Measurements from ENCODE around the gene BNIP5.
"Not testable (repeated sequence)": the region's sequence is repeated elsewhere in the genome, so short reads cannot be mapped to it uniquely, and the experiment has no call there.

BNIP5 gene

DNA sequence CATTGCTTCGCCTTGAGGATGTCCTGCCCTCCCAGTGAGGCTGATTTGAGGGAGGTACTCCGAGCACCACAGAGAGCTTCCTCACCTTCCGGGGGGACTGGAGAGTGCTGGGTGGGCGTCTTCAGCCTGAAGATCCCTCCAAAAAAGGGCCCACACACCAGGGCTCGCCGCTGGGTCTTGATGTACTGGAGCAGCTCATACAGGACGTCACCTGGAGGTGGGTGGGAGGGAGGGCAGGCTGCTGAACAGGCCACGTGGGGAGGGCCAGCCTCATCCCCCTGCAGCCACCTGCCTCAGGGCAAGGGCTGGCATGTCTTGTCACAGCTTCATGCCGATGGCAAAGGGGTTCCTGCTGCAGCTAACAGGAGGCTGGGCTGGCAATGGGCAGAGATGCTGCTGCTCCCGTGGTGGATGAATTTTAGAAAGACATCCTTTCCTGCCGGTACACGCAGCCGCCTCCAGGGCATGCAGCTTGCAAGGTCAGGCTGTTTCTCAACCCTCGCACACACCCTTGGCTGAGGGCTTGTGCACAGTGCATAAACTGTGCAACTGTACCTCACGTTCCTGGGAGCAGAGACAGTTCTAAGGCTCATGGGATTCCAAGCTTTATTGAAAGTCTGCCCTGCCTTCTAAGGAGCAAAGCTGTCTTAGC, 36.8 kb upstream of the BNIP5 start:
- ATAC-seq (ENCODE audit: low read depth) (no peak), DNase-seq (ENCODE audit: low spot score in 2 of 2) (no peak)
- peaks cover 2% of the 10 kb centered on the region for H3K4me1 Mint-ChIP-seq
- no peaks in the 10 kb centered on the region for H3K9me3 Mint-ChIP-seq
- H3K27ac Mint-ChIP-seq = no peak overlapping the region
- peaks cover 3% of the 10 kb centered on the region for H3K27me3 Mint-ChIP-seq
- H3K36me3 Mint-ChIP-seq = no peaks in the 10 kb centered on the region
- H3K4me3 Mint-ChIP-seq = no peak overlapping the region

DNA sequence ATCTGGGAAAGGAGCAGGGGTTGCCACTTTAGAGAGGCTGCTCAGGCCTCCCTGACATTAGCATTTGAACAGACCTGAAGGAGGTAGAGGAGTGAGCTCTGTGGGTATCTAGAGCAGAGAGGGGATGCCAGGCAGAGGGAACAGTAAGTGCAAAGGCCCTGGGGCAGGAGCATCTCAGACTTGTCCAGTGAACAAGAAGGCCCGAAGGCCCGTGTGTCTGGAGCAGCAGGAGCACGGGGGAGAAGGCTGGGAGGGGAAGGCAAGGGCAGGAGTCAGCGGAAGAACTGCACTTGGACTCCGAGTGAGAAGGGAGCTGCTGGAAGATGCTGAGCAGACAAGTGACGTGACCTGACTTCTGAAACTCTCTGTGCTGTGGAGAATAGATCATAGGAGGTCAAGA, 35.4 kb upstream of the BNIP5 start:
- H3K4me1 Mint-ChIP-seq = no peaks in the 10 kb centered on the region
- no peak overlapping the region for H3K4me3 Mint-ChIP-seq
- ATAC-seq (ENCODE audit: low read depth) (no peak), DNase-seq (ENCODE audit: low spot score in 2 of 2) (no peak)
- H3K9me3 Mint-ChIP-seq = no peaks in the 10 kb centered on the region
- H3K36me3 Mint-ChIP-seq = no peaks in the 10 kb centered on the region
- peaks cover 3% of the 10 kb centered on the region for H3K27me3 Mint-ChIP-seq
- no peak overlapping the region for H3K27ac Mint-ChIP-seq

DNA sequence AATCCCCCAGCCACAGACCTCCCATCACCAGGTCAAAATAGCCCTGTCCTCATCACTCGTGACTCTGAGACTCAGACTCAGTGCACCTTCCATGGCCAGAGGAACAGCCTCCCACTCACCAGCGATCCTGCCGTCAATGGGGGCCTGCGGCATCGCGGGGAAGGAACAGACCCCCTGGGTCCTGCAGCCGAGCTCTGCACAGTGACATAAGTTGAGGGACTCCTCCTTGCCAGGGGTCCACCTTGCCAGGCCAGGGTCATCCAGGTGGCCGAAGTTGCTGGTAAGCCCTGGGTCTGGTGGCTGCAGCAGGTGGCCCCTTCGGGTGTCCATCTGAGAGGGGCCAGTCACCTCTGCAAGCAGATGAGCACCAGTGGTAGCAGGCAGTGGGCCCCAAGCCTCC, 34.5 kb upstream of the BNIP5 start:
- Mint-ChIP-seq H3K4me3 (no peak overlapping the region), H3K27me3 (peaks cover 3% of the 10 kb centered on the region), H3K9me3 (no peaks in the 10 kb centered on the region), H3K36me3 (no peaks in the 10 kb centered on the region), H3K27ac (no peak overlapping the region), H3K4me1 (peaks cover 5% of the 10 kb centered on the region)
- ATAC-seq (ENCODE audit: low read depth) (no peak), DNase-seq (ENCODE audit: low spot score in 2 of 2) (no peak)

- no peak overlapping the region for H3K4me3 Mint-ChIP-seq
- H3K27ac Mint-ChIP-seq = no peak overlapping the region
- H3K27me3 Mint-ChIP-seq = peaks cover 3% of the 10 kb centered on the region
- no peaks in the 10 kb centered on the region for H3K9me3 Mint-ChIP-seq
- no peaks in the 10 kb centered on the region for H3K36me3 Mint-ChIP-seq
- H3K4me1 Mint-ChIP-seq = peaks cover 5% of the 10 kb centered on the region
- DNase-seq (ENCODE audit: low spot score in 2 of 2) (no peak), ATAC-seq (ENCODE audit: low read depth) (no peak)
These were observed 34.0 kb upstream of the BNIP5 start for GRCh38 chr6:36370638-36371037.

DNA sequence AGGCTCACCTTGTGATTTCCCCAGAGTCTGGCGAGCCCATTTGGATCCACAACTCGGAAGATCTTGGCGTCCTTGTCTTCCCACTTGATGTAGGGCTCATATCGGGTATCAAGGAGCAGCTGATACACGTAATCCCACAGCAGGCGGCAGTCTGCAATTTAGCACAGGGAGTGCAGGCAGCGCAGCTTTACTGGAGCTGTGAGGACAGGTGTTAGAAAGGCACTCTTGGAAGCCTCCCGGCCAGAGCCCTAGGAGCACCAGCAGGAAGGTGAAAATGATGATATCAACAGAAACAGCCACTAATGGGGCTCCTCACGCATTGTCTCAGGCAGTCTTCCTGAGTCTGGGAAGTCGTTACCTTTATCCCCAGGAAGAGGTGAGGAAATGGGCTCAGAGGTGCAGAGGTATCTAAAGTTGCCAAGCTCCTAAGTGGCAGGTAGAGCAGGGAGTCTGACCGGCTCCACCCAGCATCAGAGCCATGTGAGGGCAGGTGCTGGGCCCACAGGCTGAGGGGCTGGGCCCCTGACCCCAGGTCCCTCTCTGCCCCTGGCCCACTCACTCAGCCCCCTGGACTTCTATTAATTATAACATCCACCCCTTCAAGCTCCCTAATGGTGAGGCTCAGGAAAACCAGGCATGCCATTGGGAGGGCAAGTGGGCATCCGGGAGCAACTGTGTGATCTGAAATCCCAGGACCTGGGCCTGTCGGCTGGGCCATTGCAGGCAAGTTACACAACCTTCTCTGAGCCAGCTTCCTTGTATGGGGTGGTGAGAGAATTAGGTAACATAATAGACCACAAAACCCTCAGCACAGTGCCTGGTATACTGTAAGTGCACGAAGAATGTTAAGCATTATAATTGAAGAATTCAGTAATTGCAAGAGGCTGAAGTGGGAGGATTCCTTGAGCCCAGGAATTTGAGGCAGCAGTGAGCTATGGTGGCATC, 32.5 kb upstream of the BNIP5 start:
- DNase-seq (ENCODE audit: low spot score in 2 of 2) (no peak), ATAC-seq (ENCODE audit: low read depth) (no peak)
- Mint-ChIP-seq H3K27ac (no peak overlapping the region), H3K27me3 (peaks cover 3% of the 10 kb centered on the region), H3K4me3 (no peak overlapping the region), H3K36me3 (no peaks in the 10 kb centered on the region), H3K4me1 (peaks cover 15% of the 10 kb centered on the region), H3K9me3 (no peaks in the 10 kb centered on the region)

GRCh38 chr6:36368421-36368820, 31.7 kb upstream of the BNIP5 start:
- H3K4me3 Mint-ChIP-seq = no peak overlapping the region
- no peaks in the 10 kb centered on the region for H3K9me3 Mint-ChIP-seq
- H3K4me1 Mint-ChIP-seq = peaks cover 15% of the 10 kb centered on the region
- H3K27ac Mint-ChIP-seq = no peak overlapping the region
- ATAC-seq (ENCODE audit: low read depth) (no peak), DNase-seq (ENCODE audit: low spot score in 2 of 2) (no peak)
- H3K27me3 Mint-ChIP-seq = peaks cover 3% of the 10 kb centered on the region
- no peaks in the 10 kb centered on the region for H3K36me3 Mint-ChIP-seq

DNA sequence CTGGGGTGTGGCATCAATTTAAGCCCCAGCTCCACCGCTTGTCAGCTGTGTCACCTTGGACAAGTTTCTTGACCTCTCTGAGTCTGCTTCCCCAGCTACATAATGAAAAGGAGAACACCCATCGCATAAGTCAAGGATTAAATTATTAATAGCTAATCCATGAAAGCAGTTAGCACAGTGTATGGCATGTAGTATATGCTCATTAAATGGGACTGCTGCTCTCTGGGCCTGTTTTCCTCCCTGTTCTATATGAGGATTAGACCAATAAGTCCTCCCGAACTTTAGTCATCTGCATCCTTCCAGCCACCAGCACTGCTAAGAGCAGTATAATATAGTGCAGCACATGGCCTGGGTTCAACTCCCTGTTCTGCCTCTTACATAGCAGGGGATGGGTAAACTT, 31.1 kb upstream of the BNIP5 start:
- ATAC-seq (ENCODE audit: low read depth) (no peak), DNase-seq (ENCODE audit: low spot score in 2 of 2) (no peak)
- H3K4me1 Mint-ChIP-seq = peaks cover 15% of the 10 kb centered on the region
- H3K4me3 Mint-ChIP-seq = no peak overlapping the region
- peaks cover 3% of the 10 kb centered on the region for H3K27me3 Mint-ChIP-seq
- no peak overlapping the region for H3K27ac Mint-ChIP-seq
- no peaks in the 10 kb centered on the region for H3K9me3 Mint-ChIP-seq
- H3K36me3 Mint-ChIP-seq = no peaks in the 10 kb centered on the region

GRCh38 chr6:36364669-36365479, 28.2 kb upstream of the BNIP5 start:
- Mint-ChIP-seq H3K4me3 (peak overlapping the region; percentile 74), H3K27ac (peak overlapping the region; percentile 86), H3K9me3 (no peaks in the 10 kb centered on the region), H3K36me3 (no peaks in the 10 kb centered on the region), H3K27me3 (no peaks in the 10 kb centered on the region), H3K4me1 (peaks cover 22% of the 10 kb centered on the region)
- peak; percentile 86 for ATAC-seq (ENCODE audit: low read depth)
- DNase-seq (ENCODE audit: low spot score in 2 of 2) = peak; percentile 37 to 45

DNA sequence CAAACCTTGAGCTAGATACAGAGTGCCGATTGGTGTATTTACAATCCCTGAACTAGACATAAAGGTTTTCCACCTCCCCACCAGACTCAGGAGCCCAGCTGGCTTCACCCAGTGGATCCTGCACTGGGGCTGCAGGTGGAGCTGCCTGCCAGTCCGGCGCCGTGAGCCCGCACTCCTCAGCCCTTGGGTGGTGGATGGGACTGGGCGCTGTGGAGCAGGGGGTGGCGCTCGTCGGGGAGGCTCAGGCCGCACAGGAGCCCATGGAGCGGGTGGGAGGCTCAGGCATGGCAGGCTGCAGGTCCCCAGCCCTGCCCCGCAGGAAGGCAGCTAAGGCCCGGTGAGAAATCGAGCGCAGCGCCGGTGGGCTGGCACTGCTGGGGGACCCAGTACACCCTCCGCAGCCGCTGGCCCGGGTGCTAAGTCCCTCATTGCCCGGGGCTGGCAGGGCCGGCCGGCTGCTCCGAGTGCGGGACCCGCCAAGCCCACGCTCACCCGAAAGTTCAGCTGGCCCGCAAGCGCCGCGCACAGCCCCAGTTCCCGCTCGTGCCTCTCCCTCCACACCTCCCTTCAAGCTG, 27.5 kb upstream of the BNIP5 start:
- H3K9me3 Mint-ChIP-seq; H3K36me3 Mint-ChIP-seq; H3K4me3 Mint-ChIP-seq; ATAC-seq (ENCODE audit: low read depth); H3K27me3 Mint-ChIP-seq; DNase-seq (ENCODE audit: low spot score in 2 of 2): not testable (repeated sequence)
- H3K27ac Mint-ChIP-seq = peak overlapping the region; percentile 70
- peaks cover 22% of the 10 kb centered on the region for H3K4me1 Mint-ChIP-seq

DNA sequence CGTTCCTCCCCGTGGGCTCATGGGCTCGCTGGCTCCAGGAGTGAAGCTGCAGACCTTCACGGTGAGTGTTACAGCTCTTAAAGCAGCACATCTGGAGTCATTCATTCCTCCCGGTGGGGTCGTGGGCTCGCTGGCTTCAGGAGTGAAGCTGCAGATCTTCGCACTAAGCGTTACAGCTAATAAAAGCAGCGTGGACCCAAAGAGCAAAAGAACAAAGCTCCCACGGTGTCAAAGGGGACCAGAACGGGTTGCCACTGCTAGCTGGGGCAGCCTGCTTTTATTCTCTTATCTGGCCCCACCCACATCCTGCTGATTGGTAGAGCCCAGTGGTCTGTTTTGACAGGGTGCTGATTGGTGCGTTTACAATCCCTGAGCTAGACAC, 26.7 kb upstream of the BNIP5 start:
- not testable (repeated sequence) for DNase-seq (ENCODE audit: low spot score in 2 of 2); H3K4me3 Mint-ChIP-seq; H3K9me3 Mint-ChIP-seq; H3K27me3 Mint-ChIP-seq; H3K36me3 Mint-ChIP-seq; H3K27ac Mint-ChIP-seq; ATAC-seq (ENCODE audit: low read depth)
- H3K4me1 Mint-ChIP-seq = peaks cover 29% of the 10 kb centered on the region

GRCh38 chr6:36362551-36363370, 26.1 kb upstream of the BNIP5 start:
- Mint-ChIP-seq H3K4me3 (no peak overlapping the region), H3K36me3 (no peaks in the 10 kb centered on the region), H3K27ac (no peak overlapping the region), H3K27me3 (no peaks in the 10 kb centered on the region), H3K9me3 (no peaks in the 10 kb centered on the region), H3K4me1 (peaks cover 32% of the 10 kb centered on the region)
- ATAC-seq (ENCODE audit: low read depth) = no peak
- DNase-seq (ENCODE audit: low spot score in 2 of 2) = no peak

DNA sequence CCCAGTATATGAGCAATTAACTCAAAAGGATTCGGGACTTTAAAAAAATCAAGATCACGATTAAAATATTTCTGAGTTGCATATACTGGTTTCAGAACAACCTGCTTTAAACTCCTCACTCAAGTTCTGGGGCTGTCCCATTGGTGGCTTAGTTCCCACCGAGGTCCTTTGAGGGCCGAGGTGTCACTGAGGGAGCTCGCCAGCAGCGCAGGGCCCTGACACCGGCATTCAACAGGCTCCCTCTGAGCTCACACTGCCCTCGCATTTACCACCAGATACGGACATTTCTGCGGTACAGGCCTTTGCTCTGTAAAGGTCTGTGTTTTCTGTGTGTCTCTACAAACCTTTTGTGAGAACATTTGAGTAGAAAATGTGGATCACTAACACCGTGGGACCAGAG, 24.4 kb upstream of the BNIP5 start:
- ATAC-seq (ENCODE audit: low read depth) = no peak
- H3K4me1 Mint-ChIP-seq = peaks cover 28% of the 10 kb centered on the region
- no peak for DNase-seq (ENCODE audit: low spot score in 2 of 2)
- no peaks in the 10 kb centered on the region for H3K36me3 Mint-ChIP-seq
- no peak overlapping the region for H3K27ac Mint-ChIP-seq
- no peaks in the 10 kb centered on the region for H3K9me3 Mint-ChIP-seq
- H3K27me3 Mint-ChIP-seq = peaks cover 2% of the 10 kb centered on the region
- no peak overlapping the region for H3K4me3 Mint-ChIP-seq
